Parathyroid adenoma (tissue), 2 donors: ENCODE measurements around the gene VENTX.

Source experiments
- H2AFZ ChIP-seq: fragments of 300-600 bp; sonication (generic); one replicate; pipeline ENCODE4 v1.7.0; 2017; ENCODE audit warnings: antibody characterized with exemption, mild to moderate bottlenecking
- H3K27ac ChIP-seq: fragments of 300-600 bp; sonication (generic); one replicate; pipeline ENCODE4 v1.7.0; 2017
- H3K27me3 ChIP-seq: fragments of 300-600 bp; sonication (generic); one replicate; pipeline ENCODE4 v1.7.0; 2017; ENCODE audit warnings: low read length; ENCODE audit not compliant: control insufficient read depth, insufficient read depth
- H3K36me3 ChIP-seq: fragments of 300-600 bp; sonication (generic); one replicate; pipeline ENCODE4 v1.7.0; 2017; ENCODE audit warnings: low read length; ENCODE audit not compliant: control insufficient read depth, insufficient read depth
- H3K4me1 ChIP-seq: fragments of 300-600 bp; sonication (generic); one replicate; pipeline ENCODE4 v1.7.0; 2017; ENCODE audit warnings: control low read depth
- H3K4me2 ChIP-seq: fragments of 300-600 bp; sonication (generic); one replicate; pipeline ENCODE4 v1.7.0; 2017; ENCODE audit warnings: low read length
- H3K4me3 ChIP-seq: fragments of 300-600 bp; sonication (generic); one replicate; pipeline ENCODE4 v1.7.0; 2017; ENCODE audit warnings: low read depth, low read length
- H3K79me2 ChIP-seq: fragments of 300-600 bp; sonication (generic); one replicate; pipeline ENCODE4 v1.7.0; 2017; ENCODE audit warnings: control low read depth
- H3K9ac ChIP-seq: fragments of 300-600 bp; sonication (generic); one replicate; pipeline ENCODE4 v1.7.0; 2017; ENCODE audit warnings: mild to moderate bottlenecking
- H3K9me3 ChIP-seq: fragments of 300-600 bp; sonication (generic); one replicate; pipeline ENCODE4 v1.7.0; 2017; ENCODE audit warnings: low read length; ENCODE audit not compliant: control insufficient read depth
- CTCF ChIP-seq: fragments of 300-600 bp; sonication (generic); IDR thresholded peaks from one replicate; pipeline ENCODE4 v1.7.0; 2017; ENCODE audit warnings: antibody characterized with exemption, mild to moderate bottlenecking
- donor health status: primary hyperparathyroidism.

VENTX gene

DNA sequence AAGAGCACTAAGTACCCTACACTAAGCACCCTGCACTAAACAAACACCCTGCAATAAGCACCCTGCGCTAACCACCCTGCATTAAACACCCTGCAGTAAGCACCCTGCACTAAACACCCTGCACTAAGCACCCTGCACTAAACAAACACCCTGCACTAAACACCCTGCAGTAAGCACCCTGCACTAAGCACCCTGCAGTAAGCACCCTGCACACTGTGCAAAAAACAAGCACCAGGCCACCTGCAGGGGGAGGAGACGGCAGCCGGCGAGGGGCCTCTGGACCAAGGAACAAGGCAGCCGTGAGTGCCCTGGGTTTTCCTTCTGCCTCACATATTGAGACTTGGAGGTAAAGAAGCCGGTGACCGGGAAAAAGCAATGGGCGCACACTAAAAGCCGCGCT, 47.4 kb upstream of the VENTX start:
- H3K79me2 ChIP-seq: no peaks in the 10 kb centered on the region
- no peak for TF ChIP-seq CTCF

GRCh38 chr10:133191651-133192050, 46.0 kb upstream of the VENTX start:
- Histone ChIP-seq H2AFZ (no peak overlapping the region), H3K36me3 (no peaks in the 10 kb centered on the region), H3K4me1 (no peaks in the 10 kb centered on the region), H3K9me3 (no peaks in the 10 kb centered on the region), H3K27ac (no peak overlapping the region), H3K27me3 (no peaks in the 10 kb centered on the region), H3K9ac (no peak overlapping the region), H3K4me2 (no peak overlapping the region), H3K79me2 (no peaks in the 10 kb centered on the region), H3K4me3 (no peak overlapping the region)
- TF ChIP-seq CTCF: no peak

More for the DNA sequence above, 47.4 kb upstream of the VENTX start:
- Histone ChIP-seq H3K36me3 (no peaks in the 10 kb centered on the region), H3K9me3 (no peaks in the 10 kb centered on the region), H3K4me2 (no peak overlapping the region), H3K4me3 (no peak overlapping the region), H3K27me3 (no peaks in the 10 kb centered on the region), H3K9ac (no peak overlapping the region), H2AFZ (no peak overlapping the region), H3K27ac (no peak overlapping the region), H3K4me1 (no peaks in the 10 kb centered on the region)

GRCh38 chr10:133194151-133194550, 43.5 kb upstream of the VENTX start:
- Histone ChIP-seq H3K9ac (no peak overlapping the region), H3K27ac (no peak overlapping the region), H3K4me3 (no peak overlapping the region), H3K4me1 (no peaks in the 10 kb centered on the region), H3K27me3 (no peaks in the 10 kb centered on the region), H3K9me3 (no peaks in the 10 kb centered on the region), H3K4me2 (no peak overlapping the region), H2AFZ (no peak overlapping the region), H3K79me2 (no peaks in the 10 kb centered on the region), H3K36me3 (no peaks in the 10 kb centered on the region)
- no peak for TF ChIP-seq CTCF

GRCh38 chr10:133195096-133195495, 42.6 kb upstream of the VENTX start:
- Histone ChIP-seq H3K36me3 (no peaks in the 10 kb centered on the region), H3K79me2 (no peaks in the 10 kb centered on the region), H3K27me3 (no peaks in the 10 kb centered on the region), H3K9ac (no peak overlapping the region), H3K4me2 (no peak overlapping the region), H2AFZ (no peak overlapping the region), H3K27ac (no peak overlapping the region), H3K4me1 (no peaks in the 10 kb centered on the region), H3K9me3 (no peaks in the 10 kb centered on the region), H3K4me3 (no peak overlapping the region)
- TF ChIP-seq CTCF: no peak

GRCh38 chr10:133195611-133196010, 42.0 kb upstream of the VENTX start:
- H3K4me1 ChIP-seq: no peaks in the 10 kb centered on the region
- no peak overlapping the region for H3K9ac ChIP-seq
- no peak for TF ChIP-seq CTCF
- H2AFZ ChIP-seq: no peak overlapping the region
- no peak overlapping the region for H3K4me2 ChIP-seq
- no peaks in the 10 kb centered on the region for H3K79me2 ChIP-seq
- no peak overlapping the region for H3K27ac ChIP-seq
- H3K9me3 ChIP-seq: no peaks in the 10 kb centered on the region
- H3K4me3 ChIP-seq: no peak overlapping the region
- H3K27me3 ChIP-seq: no peaks in the 10 kb centered on the region
- H3K36me3 ChIP-seq: no peaks in the 10 kb centered on the region
